MCF 10A (cell line): ENCODE results near the gene TYR. TPM values are rescaled to one million over a fixed set of nuclear protein-coding genes. Genes with fewer than 3 reads are reported as not detected.

ENCODE experiments used
- BruUV-seq: library from RNA; stranded (reverse); fragments of 400-500 nt; replicated peaks from 2 replicates; lab custom pipeline; 2021; lab: Mats Ljungman, UMichigan
- CTCF ChIA-PET: fragments of 300-600 bp; sonication (Branson Sonifier 250); formaldehyde crosslinking; extraction: SDS; loops from one replicate; lab custom pipeline; 2021; ENCODE audit warnings: antibody characterized with exemption, inconsistent platforms; lab: Yijun Ruan, JAX
- POLR2A ChIA-PET: fragments of 300-600, 350-650 bp; sonication (Branson Sonifier 250); formaldehyde crosslinking; extraction: SDS; loops from one replicate; lab custom pipeline; 2020; ENCODE audit warnings: antibody characterized with exemption, inconsistent platforms; lab: Yijun Ruan, JAX
- DNase-seq: peaks from one replicate; pipeline ENCODE4 v3.0.0-alpha.2; 2018; ENCODE audit not compliant: unreplicated experiment
- H3K27ac Mint-ChIP-seq: one replicate; pipeline ENCODE4 v1.8.0; 2022; ENCODE audit warnings: mild to moderate bottlenecking, low read depth, mixed read lengths; ENCODE audit not compliant: unreplicated experiment
- H3K27me3 Mint-ChIP-seq: one replicate; pipeline ENCODE4 v1.8.0; 2022; ENCODE audit warnings: mixed read lengths; ENCODE audit not compliant: insufficient read depth, unreplicated experiment
- H3K36me3 Mint-ChIP-seq: one replicate; pipeline ENCODE4 v1.8.0; 2022; ENCODE audit warnings: mild to moderate bottlenecking, moderate library complexity, mixed read lengths; ENCODE audit not compliant: insufficient read depth, unreplicated experiment
- H3K4me1 Mint-ChIP-seq: one replicate; pipeline ENCODE4 v1.8.0; 2022; ENCODE audit warnings: mixed read lengths; ENCODE audit not compliant: insufficient read depth, unreplicated experiment
- H3K4me3 Mint-ChIP-seq: one replicate; pipeline ENCODE4 v1.8.0; 2022; ENCODE audit warnings: mild to moderate bottlenecking, moderate library complexity, mixed read lengths; ENCODE audit not compliant: unreplicated experiment
- H3K9me3 Mint-ChIP-seq: one replicate; pipeline ENCODE4 v1.8.0; 2022; ENCODE audit warnings: mixed read lengths; ENCODE audit not compliant: unreplicated experiment
- CTCF ChIP-seq: fragments of 200-600 bp; IDR thresholded peaks from one replicate; pipeline ENCODE4 v1.8.0; 2022; ENCODE audit warnings: antibody characterized with exemption, mild to moderate bottlenecking; ENCODE audit not compliant: unreplicated experiment
- intact Hi-C: fragments of 100-400 bp; cut with micrococcal nuclease; formaldehyde crosslinking; loops from 2 replicates; pipeline ENCODE4 v1.14.1; 2022
- total RNA-seq: library from RNA; stranded (reverse); gene quantifications from 2 replicates; pipeline ENCODE4 v1.2.3, GENCODE V29; 2022

Gene TYR
- total RNA-seq, 1 experiment from 2014 or later, result not detected

GRCh38 chr11:89184021-89184420 lies 6.3 kb downstream of the TYR start:
- no peak for DNase-seq
- no peak overlapping the region for H3K27ac Mint-ChIP-seq

GRCh38 chr11:89189776-89190175 lies 12.1 kb downstream of the TYR start:
- no peak overlapping the region for H3K4me3 Mint-ChIP-seq
- no TSS peak for BruUV-seq
- intact Hi-C loops, result no loop called here
- no peaks in the 10 kb centered on the region for H3K9me3 Mint-ChIP-seq
- DNase-seq, result no peak
- H3K27ac Mint-ChIP-seq, result no peak overlapping the region
- no peaks in the 10 kb centered on the region for H3K4me1 Mint-ChIP-seq
- TF ChIP-seq CTCF, result no peak
- ChIA-PET POLR2A (no interaction called here), CTCF (interaction anchor here (0.7 kb wide), 1 partner anchor 84 kb away, joined by 6 read pairs; no protein-coding TSS in a partner anchor)
- H3K27me3 Mint-ChIP-seq, result peaks cover 50% of the 10 kb centered on the region
- no peaks in the 10 kb centered on the region for H3K36me3 Mint-ChIP-seq

More at GRCh38 chr11:89184021-89184420, 6.3 kb downstream of the TYR start:
- ChIA-PET POLR2A (no interaction called here), CTCF (no interaction called here)
- no peaks in the 10 kb centered on the region for H3K36me3 Mint-ChIP-seq
- intact Hi-C loops, result no loop called here
- TF ChIP-seq CTCF, result no peak
- BruUV-seq, result no TSS peak
- no peaks in the 10 kb centered on the region for H3K4me1 Mint-ChIP-seq
- H3K9me3 Mint-ChIP-seq, result no peaks in the 10 kb centered on the region
- no peak overlapping the region for H3K4me3 Mint-ChIP-seq
- H3K27me3 Mint-ChIP-seq, result peaks cover 28% of the 10 kb centered on the region

- CTCF ChIA-PET, result no interaction called here
- DNase-seq, result no peak
- Mint-ChIP-seq H3K27me3 (peaks cover 53% of the 10 kb centered on the region), H3K27ac (no peak overlapping the region), H3K4me3 (no peak overlapping the region), H3K9me3 (no peaks in the 10 kb centered on the region), H3K4me1 (no peaks in the 10 kb centered on the region), H3K36me3 (no peaks in the 10 kb centered on the region)
- POLR2A ChIA-PET, result no interaction called here
- intact Hi-C loops, result no loop called here
- no TSS peak for BruUV-seq
- TF ChIP-seq CTCF, result no peak
These were observed 23.5 kb downstream of the TYR start for GRCh38 chr11:89201138-89201537.

GRCh38 chr11:89203814-89204213 lies 26.1 kb downstream of the TYR start:
- CTCF ChIA-PET, result interaction anchor here (1.1 kb wide), 1 partner anchor 202 kb away, joined by 3 read pairs; no protein-coding TSS in a partner anchor
- Mint-ChIP-seq H3K4me3 (no peak overlapping the region), H3K9me3 (no peaks in the 10 kb centered on the region), H3K27me3 (peaks cover 44% of the 10 kb centered on the region), H3K27ac (no peak overlapping the region), H3K4me1 (no peaks in the 10 kb centered on the region), H3K36me3 (no peaks in the 10 kb centered on the region)
- intact Hi-C loops, result no loop called here
- no peak for TF ChIP-seq CTCF
- no TSS peak for BruUV-seq
- DNase-seq, result no peak
- POLR2A ChIA-PET, result no interaction called here
